AG20443 (cell line): Measurements from ENCODE around the gene CISTR.
"Not testable (repeated sequence)": the region's sequence is repeated elsewhere in the genome, so short reads cannot be mapped to it uniquely, and the experiment has no call there.

Source experiments
- DNase-seq: peaks from one replicate; pipeline ENCODE4 v3.0.0; 2012; ENCODE audit warnings: low spot score, mixed read lengths

CISTR gene

DNA sequence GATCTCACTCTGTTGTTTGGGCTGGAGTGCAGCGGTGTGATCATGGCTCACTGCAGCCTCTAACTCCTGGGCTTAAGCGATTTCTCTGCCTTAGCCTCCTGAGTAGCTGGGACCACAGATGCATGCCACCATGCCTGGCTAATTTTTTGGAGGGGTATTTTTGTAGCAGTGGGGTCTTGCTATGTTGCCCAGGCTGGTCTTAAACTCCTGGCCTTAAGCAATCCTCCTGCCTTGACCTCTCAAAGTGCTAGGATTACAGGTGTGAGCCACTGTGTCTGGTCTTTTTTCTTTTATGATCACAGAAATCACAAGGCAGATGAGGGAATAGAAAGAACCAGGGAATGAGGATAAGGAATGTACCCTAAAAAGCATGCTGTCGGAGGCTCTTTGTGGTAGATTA, 11.0 kb upstream of the CISTR start:
- not testable (repeated sequence) for DNase-seq

DNA sequence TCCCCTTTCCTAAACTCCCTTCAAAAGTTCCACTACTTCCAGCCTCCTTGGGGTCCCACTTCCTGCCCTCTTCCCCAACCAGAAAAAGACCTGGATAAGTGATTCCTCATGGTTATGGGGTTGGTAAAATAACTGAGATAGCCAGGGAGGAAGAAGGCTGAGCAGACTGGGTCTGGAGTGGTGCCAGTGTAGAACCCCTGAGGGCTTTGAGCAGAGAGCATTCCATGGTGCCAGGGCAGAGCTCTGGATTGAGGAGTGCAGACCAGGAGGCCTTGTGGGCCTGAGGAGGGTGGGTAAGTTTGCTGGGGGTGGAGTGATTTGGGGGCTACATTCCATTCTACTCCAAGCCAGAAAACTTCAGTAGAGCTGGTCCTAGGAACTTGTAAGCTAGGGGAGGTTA, 9.5 kb upstream of the CISTR start:
- DNase-seq = no peak

DNA sequence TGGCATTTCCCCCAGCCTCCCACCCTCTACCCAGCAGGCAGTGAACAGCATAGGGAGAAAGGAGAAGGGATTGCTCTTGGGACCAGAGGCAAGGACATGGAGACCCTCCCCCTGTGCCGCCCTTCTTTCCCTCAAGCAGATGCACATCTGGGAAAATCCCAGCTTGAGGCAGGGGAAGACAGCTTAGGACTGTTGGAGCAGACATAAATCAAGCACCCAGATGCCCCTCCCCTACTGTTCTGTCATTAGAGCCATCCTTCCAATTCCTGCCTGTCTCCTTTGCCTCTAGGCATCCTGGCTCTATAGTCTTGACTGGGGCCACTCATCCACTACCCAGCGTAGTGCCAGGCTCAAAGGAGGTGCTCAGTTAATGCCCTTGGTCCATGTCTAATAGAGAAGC, 7.5 kb upstream of the CISTR start:
- DNase-seq = no peak

DNA sequence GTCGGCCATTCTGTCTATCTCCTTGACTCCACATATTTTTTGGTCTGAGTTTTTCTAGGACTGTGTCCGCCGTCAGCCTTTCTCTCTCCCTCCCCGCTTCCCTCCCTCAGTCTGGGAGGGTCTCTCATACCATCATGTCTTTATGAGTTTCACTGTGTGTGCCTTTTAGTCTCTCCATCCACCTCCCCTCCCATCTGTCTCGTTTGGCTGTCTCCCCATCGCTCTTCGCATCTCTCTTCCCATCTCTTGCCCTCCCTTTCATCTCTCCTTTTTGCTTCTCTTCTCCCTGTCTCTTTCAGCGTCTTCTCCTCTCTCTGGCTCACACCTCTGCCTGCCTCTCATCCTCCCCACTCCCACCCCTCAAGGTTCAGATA, 6.9 kb upstream of the CISTR start:
- no peak for DNase-seq

DNA sequence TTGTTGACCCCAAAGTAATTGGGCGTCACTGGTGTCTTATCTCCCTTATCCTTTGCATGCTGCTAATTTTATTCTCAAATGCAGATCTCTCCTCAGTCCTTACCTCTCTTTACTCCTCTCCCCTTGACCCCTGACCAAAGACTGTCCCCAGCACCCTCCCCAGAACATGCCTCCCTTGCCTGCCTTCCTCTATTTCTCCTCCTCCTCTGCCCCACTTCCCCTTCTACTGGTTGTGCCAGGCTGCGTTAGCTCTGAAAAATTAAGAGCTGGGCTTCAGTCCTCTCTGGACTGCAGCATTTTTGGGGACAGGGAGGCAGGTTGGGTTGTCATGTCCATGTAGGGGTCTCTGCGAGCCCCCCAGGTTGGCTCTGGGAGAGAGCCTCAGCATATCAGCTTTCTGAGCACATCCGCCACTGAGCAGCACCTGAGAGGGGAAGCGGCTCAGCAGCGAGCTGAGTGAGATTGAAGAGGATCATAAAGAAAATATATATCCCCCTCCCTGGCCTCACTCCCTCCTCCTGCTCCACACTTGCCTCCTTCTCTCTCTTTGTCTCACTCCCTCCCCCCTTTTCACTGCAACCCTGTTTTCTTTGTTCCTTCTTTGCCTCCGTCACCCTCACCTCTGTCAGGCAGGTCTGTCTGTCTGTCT, 6.4 kb upstream of the CISTR start:
- no peak for DNase-seq

DNA sequence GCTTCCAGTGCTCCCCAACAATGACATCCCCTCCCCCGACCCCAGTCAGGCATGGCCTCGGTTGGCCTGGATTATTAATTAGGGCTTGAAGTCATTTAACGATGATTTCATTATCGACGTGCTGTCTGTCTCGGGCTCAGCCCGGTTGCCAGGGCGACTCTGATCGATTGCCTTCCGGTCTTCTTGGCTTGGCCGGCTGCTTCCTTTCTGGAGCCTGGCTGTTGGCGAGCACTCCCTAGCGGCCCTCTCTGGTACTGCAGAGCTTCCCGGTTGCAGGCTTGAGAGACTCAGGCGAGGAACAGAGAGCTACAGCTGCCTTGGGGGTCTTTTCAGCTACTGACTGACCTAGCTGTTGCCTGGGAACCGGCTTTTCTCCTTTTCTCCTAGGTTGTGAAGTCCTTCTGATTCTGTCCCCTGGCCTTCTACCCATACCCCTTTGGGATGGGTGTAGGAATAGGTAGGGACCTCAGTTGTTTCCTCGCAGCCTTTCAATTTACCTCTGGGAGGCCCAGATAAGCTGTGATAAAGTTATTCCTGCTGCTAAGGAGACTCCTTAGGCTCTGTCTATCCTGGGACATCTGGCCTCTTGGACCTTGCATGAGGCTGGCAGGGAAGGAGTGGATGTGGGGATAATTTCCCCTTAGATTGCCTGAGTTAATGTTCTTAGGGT, 5.5 kb upstream of the CISTR start:
- DNase-seq = peak; percentile 88

DNA sequence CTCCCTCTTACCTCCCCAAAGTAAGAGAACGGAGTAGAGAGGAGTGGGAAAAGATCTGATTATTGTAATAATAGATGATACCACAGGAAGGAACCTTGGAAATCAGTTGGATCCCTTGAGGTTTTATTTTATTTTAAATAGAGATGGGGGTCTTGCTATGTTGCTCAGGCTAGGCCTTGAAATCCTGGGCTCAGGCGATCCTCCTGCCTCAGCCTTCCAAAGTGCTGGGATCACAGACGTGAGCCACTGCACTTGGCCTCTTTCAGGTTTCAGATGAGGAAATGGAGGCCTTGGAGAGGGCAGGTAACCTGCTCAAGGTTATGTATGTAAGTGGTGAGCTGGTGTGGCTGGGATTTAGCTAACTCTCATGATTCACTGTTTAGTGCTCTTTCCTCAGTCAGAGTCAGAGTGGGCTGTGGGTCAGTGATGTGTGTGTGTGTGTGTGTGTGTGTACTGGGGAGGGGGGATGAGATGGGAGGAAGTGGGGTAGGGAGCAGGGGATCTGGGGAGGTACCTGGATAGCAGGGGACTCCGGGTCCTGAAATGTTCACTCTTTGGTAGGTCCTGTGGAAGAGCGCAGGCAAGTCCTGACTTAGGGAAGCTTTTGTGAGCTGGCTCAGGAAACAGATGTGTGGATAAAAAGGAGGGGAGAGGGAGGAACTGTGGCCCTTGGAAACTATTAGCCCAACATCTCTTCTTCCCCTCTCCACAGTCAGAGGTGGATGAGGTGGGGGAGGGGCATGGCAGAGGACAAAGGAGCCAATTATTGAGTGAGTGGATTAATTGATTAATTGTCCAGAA, 4.7 kb upstream of the CISTR start:
- DNase-seq = no peak

DNA sequence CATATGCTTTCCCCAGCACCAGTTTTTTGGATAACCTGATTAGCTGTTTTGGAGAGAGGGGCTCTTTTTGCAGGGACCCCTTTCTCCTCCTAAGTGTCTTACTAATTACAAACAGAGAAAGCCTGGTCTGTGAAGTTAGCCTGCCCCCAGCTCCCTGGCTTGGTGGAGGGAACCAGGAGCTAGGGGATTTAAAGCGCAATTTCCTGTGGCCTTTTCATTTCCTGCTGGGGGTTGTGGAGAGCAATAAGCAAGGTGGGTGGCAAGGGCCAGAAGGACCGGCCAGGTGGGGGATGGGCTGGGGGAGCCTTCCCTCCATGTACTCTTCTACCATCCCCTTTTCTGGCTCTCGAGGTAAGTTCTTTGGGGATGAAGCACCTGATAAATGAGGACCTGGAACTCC, 4.1 kb upstream of the CISTR start:
- DNase-seq = no peak

DNA sequence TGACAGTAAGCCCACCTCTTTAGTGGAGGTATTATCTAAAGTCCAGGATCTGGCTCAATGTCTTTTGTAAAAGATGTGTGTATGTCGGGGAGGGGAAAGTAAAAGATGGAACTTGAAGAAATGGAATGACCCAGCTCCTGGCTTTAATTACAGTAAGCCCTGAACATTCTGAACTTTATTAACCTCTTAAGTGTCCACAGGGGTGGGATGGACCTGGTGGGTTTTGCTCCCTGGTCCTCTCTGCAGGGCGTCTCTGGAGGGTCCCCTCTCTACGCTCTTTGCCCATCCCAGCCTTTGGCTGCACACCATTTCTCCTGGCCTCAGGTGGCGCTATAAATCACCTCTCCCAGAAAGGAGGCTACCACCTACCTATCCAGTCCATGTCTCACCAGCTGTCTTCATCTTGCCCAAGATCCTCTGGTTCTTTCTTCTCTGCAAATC, 3.7 kb upstream of the CISTR start:
- no peak for DNase-seq

DNA sequence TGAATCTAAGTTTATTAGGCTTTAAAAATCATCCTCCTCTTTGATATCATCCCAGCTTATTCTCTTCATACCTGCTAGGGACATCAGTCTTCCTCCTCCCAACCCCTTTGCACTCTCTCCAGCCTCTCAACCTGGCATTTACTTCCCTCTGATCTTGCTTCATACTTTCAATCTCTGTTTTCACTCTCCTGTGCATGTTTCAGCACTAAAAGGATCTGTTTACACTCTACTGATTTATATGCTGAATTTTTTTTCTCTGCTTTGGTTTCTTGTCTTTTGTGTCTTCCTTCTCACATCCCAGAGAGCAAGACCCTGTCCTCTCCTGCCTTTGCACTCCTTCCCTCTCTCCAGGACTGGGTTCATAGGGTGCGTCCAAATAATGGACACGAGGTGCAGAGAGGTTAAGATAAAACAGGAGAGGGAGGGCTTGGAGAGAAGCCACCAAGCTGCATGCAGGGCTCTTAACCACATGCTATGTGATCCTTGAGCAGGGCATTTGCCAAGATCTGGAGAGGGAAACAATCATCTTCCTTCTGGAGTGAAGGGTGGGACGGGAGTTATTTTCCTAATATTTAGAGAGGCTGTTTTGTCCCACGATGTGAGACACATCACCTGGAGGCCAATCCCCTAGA, 3.0 kb upstream of the CISTR start:
- DNase-seq = no peak

DNA sequence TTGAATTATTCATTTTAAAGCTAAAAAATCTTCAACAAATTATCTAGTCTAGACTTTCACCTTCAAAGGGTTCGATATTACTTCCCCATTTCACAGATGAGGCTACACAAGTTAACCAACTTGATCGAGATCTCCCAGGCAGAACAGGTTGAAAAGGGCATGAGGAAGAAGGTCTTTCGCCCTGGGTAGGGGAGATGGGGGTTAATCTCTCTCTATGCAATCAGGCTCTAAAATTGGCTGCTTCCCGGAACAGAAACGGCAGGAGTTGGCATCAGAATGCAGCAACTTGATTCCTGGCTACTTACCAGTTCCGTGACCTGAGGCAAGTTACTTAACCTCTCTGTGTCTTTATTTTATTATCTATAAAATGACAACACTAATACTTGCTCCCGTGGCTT, 2.4 kb upstream of the CISTR start:
- DNase-seq = no peak

DNA sequence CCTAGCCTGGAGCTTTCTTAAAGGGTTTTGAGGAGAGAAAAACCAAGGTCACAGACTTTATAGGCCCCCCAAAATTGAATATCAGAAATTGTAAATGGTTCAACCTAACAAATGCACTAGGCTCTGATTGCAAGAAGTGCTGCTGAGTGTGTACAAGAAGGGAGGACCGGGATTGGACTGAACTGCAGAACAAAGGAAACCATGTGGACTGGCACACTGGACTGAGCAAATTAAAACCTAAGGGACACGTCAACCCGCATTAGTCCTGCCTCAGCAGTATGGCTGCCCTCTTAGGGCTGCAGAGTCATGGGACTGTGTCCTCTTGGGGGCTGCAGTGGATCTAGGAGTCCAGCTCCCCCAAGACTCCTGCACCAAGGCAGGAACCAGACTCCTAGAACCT, 842 bp upstream of the CISTR start:
- no peak for DNase-seq

DNA sequence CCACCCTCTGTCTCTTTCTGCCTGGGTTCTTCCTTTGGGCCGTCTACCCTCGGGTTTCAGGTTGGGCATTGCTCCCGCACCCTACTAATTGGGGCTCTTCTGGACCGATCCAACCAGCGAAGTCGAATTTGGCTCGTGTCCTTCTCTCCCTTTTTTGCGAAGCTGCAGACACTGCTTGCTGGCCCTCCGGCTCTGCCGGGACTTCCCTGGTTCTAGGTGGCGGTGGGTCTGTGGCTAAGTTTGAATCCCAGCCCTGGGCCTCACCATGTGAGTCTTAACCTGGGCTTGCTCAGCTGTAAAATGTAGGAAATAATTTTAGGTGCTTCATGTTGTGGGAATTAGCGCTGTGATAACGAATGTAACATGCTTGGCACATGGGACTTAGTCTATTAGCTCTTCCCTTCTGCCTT, 418 bp upstream of the CISTR start:
- no peak for DNase-seq

DNA sequence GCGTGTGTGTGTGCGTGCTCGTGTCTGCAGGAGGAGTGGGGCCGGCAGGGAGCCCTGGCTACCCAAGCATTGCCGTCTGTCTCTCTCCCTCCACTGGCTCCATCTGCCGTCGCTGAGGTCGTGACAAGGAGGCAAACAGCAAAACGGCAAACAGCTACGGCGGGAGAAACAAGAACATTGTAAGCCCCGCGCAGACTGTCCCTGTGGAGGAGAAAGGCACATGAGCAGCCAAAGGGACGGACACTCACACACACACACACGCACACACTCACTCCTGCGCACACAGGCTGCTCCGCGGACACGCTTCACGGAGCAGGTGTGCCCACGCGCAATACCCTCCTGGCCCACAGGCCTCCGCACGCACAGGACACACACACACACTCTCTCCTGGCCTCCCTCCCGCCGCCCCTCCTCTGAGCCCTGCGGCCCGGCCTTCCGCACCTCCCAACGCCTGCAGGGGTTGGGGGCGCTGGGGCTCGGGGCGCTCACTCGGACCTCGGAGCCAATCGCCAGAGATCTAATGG, 905 bp downstream of the CISTR start:
- no peak for DNase-seq

DNA sequence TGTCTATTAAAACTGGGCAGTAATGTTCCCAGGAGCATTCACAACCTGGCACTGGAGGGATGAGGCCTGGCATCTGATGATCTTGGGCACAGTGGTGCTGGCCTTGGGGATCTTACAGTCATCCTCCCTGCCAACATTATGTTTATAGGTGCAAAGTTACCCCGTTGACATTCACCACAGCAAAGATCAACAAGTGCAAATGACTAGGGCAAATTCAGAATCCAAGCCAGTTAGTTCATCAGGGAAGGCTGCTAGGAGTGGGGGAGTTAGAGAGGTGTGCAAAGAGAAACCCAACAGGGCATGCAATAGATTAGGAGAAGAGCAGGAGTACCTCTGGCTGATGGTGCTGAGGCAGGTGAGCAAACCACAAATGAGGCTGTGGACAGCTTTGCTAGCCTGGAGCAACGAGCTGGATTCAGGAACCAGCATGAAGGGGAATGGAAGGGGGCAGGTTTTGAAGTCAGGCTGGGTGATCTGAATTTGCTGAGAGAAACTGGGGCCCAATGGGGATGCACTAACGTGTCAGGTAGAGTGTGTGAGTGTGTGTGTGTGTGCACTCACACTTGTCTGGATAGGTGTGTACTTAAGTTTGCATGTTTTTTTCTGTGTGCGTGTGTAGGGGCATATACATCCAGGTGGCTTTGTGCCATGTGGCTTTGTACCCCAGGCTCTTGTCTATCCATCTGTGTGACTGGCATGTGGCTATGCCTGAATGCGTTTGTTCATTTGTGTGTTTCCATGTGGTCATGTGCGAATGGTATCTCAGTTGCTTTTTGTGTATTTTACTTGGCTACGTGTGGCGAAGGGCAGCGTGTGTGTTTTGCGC, 1.6 kb downstream of the CISTR start:
- no peak for DNase-seq

DNA sequence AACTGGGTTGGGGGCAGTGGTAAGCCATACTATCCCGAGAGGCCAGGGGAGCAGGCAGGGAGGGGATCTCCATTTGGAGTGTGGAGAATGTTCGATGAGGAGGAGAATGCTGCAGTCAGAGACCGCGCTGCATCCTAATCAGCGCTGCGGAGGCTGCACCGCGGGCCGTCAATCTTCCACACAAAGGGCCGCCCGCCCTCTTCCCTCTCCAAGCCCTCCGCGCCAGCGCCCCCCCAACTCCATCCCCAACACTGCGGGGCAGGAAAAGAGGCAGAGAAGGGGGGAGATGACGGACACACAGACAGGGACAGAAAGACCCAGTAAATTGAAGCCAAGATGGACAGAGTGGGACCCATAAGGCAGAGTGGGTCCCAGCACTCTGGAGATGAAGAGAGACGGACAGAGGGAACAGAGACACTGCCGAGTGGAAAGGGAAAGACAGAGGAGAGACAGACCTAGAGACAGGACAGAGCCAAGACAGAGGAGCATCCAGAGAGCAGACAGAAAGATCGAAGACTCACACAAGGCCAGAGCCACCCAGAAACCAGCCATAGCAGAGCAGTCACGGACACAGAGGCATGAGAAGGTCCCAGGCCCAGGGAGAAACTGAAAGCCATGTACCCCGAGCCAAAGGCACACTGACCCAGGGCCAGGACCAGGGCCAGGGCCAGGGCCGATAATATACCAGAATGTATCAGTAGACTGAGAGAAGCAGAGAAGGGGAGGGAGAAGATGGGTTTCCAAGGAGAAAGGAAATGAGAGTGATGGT, 3.5 kb downstream of the CISTR start:
- DNase-seq = no peak

DNA sequence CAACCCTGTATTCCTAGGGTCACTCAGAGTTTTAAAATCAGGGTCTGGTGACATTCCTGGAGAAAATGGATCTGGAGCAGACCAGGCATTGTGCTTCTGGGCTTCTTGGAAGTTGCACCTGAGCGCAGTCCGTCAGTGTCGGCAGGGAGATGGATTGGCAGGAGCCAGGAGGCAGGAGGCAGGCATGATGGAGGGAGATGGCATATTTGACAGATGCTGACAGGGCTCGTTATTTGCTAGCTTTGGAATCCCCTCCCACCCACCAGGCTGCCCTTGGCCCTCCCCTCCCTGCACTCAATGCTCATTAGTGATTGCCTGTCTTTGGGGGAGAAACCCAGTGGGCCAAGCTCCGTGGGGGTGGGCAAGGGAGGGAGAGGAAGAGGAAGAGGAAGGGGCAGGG, 4.7 kb downstream of the CISTR start:
- no peak for DNase-seq

DNA sequence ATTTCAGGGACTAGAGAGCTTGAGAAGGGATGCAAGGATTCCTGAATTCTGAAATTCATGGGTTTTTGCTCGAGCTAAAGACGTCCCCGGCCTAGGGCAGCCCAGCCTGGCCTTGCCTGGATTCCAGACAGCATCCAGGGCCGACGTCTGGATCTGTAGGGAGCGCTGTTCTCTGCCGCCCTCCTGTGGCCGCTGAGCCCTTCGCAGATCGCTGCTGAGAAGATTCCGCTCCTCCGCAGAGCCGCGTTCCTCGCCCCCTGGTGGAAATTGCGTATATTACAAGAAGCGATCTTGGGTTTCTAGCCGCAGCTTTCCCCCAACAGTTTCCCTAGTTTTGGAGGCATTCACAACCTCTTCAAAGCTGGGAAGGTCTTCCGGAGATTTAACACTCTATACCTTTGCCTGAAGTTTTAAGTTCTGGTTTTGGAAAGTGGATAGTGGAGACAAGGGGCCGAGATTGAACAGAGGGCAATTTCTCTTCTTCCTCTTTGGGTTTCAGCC, 5.1 kb downstream of the CISTR start:
- peak; percentile 96 for DNase-seq

DNA sequence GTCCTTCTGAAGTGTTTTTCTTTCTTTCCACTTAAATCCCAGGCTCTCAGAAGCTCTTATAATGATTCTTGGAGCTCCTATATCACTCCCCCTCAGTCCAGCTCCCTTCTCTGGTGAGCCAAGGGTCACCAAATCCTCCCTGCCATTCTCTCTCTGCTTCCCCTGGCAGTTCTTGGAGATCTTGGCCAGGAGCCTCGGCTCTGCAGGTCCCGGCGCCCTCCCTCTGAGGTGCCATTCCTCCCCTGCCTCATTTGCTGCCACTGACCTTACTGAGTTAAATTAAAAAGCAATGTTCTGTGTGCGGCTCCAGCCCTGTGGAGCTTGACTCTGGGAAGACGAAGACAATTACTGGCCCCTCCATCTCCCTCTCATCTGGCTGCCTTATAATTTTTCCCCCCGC, 7.0 kb downstream of the CISTR start:
- no peak for DNase-seq

DNA sequence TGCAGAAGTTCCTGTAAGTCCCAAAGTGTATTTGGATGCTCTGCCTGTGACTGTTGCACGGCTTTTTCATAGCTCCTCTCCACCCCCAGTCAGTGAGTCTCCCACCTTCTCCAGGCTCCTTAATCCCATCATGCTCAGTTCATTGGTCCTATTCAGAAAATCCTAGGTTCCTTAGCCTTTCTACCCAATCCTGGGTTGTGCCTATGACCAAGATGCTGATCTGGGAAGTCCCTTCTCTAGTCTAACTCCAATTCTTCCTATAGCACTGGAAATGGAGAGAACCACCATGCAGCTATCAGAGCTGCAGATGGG, 7.7 kb downstream of the CISTR start:
- no peak for DNase-seq
